Prostate gland (tissue), 2 donors: ENCODE data around the gene S100A10. TPM values are rescaled to one million over a fixed set of nuclear protein-coding genes. Genes with fewer than 3 reads are reported as not detected.

ENCODE experiments used
- DNase-seq: peaks from one replicate; pipeline ENCODE4 v3.0.0-alpha.2; 2019; ENCODE audit warnings: low spot score
- H3K27ac ChIP-seq, 2 donors: fragments of 200-600 bp; sonication (generic); 2 replicates each; pipeline ENCODE4 v1.5.1; 2017 to 2019
- H3K27me3 ChIP-seq: fragments of 200-600 bp; sonication (generic); replicated peaks from 2 replicates; pipeline ENCODE4 v1.5.1; 2019; ENCODE audit not compliant: insufficient read depth
- H3K36me3 ChIP-seq, 2 donors: fragments of 200-600 bp; sonication (generic); 1 replicate in 1 of 2; 2 replicates in 1 of 2; pipeline versions ENCODE4 v1.5.1 to v1.8.1; 2017 to 2019
- H3K4me1 ChIP-seq: fragments of 200-600 bp; sonication (generic); replicated peaks from 2 replicates; pipeline ENCODE4 v1.5.1; 2019
- H3K4me3 ChIP-seq, 2 donors: fragments of 200-600 bp; sonication (generic); 2 replicates each; pipeline ENCODE4 v1.5.1; 2017 to 2019
- H3K9me3 ChIP-seq: fragments of 200-600 bp; sonication (generic); 2 replicates; pipeline ENCODE4 v1.5.1; 2017
- POLR2A ChIP-seq: fragments of 450-650 bp; IDR thresholded peaks from one replicate; pipeline ENCODE4 v1.6.1; 2016; ENCODE audit warnings: antibody characterized with exemption, mild to moderate bottlenecking
- POLR2AphosphoS5 ChIP-seq: sonication (generic); formaldehyde crosslinking; IDR thresholded peaks from one replicate; pipeline ENCODE4 v1.6.1; 2017; ENCODE audit warnings: antibody characterized with exemption
- WGBS: methylation state at CpG from one replicate; pipeline ENCODE4 v1.1.5; 2018; 5-methylcytosine and 5-hydroxymethylcytosine counted together
- intact Hi-C: fragments of 100-400 bp; cut with DNase I; formaldehyde crosslinking; loops from one replicate; pipeline ENCODE4 v1.14.2; 2022
- total RNA-seq, 2 donors: library from RNA; depleted of rRNA; stranded (reverse); fragments of >200 nt; gene quantifications; one replicate each; pipeline ENCODE4 v1.1.0, GENCODE V29; 2016
- TF ChIP-seq, protein P1 (sequence below), 4 experiments: fragments of 200-600 bp in 2 of 4; fragments of 450-650 bp in 2 of 4; sonication (generic) in 2 of 4; IDR thresholded peaks; 1 replicate in 3 of 4; 2 replicates in 1 of 4; pipeline ENCODE4 v1.5.1; 2016 to 2019; ENCODE audit warnings: antibody characterized with exemption in 4 of 4, mild to moderate bottlenecking in 2 of 4, moderate library complexity in 2 of 4

S100A10 gene
- total RNA-seq, 2 donors from 2014 or later, result 61.7 to 72.1 TPM

DNA sequence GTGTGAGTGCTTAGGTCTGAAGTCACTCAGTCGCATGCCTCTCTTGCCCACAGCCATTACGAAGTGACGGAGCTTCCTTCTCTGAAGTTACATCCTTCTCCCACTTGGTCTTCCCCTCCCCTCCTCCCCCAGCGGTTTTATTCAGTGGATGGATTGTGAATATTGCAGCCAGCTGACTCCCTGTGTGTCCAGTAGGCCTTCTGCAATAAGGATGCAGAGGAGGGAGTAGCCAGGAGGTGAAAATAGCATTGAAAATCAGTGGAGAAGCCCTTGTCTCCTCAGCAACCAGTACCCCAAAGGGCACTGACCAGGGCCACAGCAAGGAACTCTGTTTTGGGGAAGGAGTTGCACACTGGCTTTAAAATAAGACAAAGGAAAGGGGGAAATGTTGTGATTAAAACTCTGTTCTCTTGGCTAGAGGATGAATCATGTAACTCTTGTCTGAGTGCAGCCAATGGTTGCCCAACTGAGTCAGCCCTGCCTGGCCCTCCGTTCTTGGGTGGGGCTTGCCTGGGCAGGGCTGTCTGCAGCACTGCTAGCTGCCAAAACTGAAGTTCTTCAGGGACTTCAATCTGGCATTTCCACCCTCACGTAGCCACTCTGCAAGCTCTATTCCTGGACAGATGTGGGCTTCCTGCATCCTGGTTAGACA lies 4.3 kb downstream of the S100A10 start:
- DNase-seq, result peak; percentile 68
- H3K4me3 ChIP-seq, result no peak overlapping the region
- H3K9me3 ChIP-seq, result no peaks in the 10 kb centered on the region
- no peaks in the 10 kb centered on the region for H3K36me3 ChIP-seq
- 50% methylated on average over 6 of the region's 6 CpGs for WGBS
- peak overlapping the region in 1 of 2 donors; percentile 35 for H3K27ac ChIP-seq
- no peaks in the 10 kb centered on the region for H3K27me3 ChIP-seq
- H3K4me1 ChIP-seq, result peaks cover 22% of the 10 kb centered on the region
- intact Hi-C loops, result no loop called here
- TF ChIP-seq POLR2A (no peak), POLR2AphosphoS5 (no peak)
- TF ChIP-seq, protein P1, sequence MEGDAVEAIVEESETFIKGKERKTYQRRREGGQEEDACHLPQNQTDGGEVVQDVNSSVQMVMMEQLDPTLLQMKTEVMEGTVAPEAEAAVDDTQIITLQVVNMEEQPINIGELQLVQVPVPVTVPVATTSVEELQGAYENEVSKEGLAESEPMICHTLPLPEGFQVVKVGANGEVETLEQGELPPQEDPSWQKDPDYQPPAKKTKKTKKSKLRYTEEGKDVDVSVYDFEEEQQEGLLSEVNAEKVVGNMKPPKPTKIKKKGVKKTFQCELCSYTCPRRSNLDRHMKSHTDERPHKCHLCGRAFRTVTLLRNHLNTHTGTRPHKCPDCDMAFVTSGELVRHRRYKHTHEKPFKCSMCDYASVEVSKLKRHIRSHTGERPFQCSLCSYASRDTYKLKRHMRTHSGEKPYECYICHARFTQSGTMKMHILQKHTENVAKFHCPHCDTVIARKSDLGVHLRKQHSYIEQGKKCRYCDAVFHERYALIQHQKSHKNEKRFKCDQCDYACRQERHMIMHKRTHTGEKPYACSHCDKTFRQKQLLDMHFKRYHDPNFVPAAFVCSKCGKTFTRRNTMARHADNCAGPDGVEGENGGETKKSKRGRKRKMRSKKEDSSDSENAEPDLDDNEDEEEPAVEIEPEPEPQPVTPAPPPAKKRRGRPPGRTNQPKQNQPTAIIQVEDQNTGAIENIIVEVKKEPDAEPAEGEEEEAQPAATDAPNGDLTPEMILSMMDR (IDR thresholded peaks at IDR 0.05), result no peak

GRCh38 chr1:151988405-151988923 lies 5.2 kb downstream of the S100A10 start:
- WGBS, result 39% methylated on average over 2 of the region's 2 CpGs
- Histone ChIP-seq H3K9me3 (no peaks in the 10 kb centered on the region), H3K4me1 (peaks cover 22% of the 10 kb centered on the region), H3K27me3 (no peaks in the 10 kb centered on the region), H3K36me3 (no peaks in the 10 kb centered on the region), H3K27ac (peak overlapping the region in 1 of 2 donors; percentile 35), H3K4me3 (no peak overlapping the region)
- DNase-seq, result no peak
- TF ChIP-seq, protein P1 (IDR thresholded peaks at IDR 0.05), result no peak
- TF ChIP-seq POLR2A (no peak), POLR2AphosphoS5 (no peak)
- intact Hi-C loops, result no loop called here

DNA sequence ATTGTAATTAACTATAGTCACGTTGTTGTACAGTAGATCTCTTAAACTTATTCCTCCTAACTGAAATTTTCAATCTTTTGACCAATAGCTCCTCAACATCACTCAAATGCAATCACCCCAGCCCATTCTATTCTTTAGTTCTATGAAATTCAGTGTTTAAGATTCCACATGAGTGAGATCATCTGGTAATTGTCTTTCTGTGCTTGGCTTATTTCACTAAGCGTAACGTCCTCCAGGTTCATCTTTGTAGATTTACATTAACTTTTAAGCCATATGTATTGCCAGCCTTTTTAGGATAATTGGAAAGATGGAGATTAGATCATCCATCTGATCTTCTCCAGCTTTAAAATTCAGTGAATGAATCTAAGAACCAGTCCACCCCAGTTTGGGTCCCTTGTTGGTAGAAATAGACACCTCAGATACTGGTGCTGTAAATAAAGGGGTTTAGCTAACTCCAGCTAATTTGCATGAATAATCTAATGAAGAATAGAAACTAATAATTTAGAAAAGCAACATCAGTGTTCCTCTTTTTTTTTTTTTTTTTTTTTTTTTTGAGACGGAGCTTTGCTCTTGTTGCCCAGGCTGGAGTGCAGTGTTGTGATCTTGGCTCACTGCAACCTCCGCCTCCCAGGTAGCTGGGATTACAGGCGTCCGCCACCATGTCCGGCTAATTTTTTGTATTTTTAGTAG lies 7.0 kb downstream of the S100A10 start:
- no peak overlapping the region for H3K4me3 ChIP-seq
- DNase-seq, result no peak
- WGBS, result 89% methylated on average over 8 of the region's 8 CpGs
- H3K4me1 ChIP-seq, result peaks cover 22% of the 10 kb centered on the region
- H3K27ac ChIP-seq, result no peak overlapping the region
- H3K36me3 ChIP-seq, result no peaks in the 10 kb centered on the region
- H3K27me3 ChIP-seq, result no peaks in the 10 kb centered on the region
- no peaks in the 10 kb centered on the region for H3K9me3 ChIP-seq
- intact Hi-C loops, result no loop called here
- TF ChIP-seq POLR2A (no peak), POLR2AphosphoS5 (no peak)
- TF ChIP-seq, protein P1 (IDR thresholded peaks at IDR 0.05), result no peak

GRCh38 chr1:151985768-151986167 lies 7.9 kb downstream of the S100A10 start:
- Histone ChIP-seq H3K9me3 (no peaks in the 10 kb centered on the region), H3K27me3 (no peaks in the 10 kb centered on the region), H3K4me3 (no peak overlapping the region), H3K36me3 (no peaks in the 10 kb centered on the region), H3K4me1 (peaks cover 21% of the 10 kb centered on the region), H3K27ac (no peak overlapping the region)
- no peak for DNase-seq
- intact Hi-C loops, result no loop called here
- no peak for TF ChIP-seq POLR2A
- no peak for TF ChIP-seq POLR2AphosphoS5
- 96% methylated on average over 1 of the region's 1 CpG for WGBS

DNA sequence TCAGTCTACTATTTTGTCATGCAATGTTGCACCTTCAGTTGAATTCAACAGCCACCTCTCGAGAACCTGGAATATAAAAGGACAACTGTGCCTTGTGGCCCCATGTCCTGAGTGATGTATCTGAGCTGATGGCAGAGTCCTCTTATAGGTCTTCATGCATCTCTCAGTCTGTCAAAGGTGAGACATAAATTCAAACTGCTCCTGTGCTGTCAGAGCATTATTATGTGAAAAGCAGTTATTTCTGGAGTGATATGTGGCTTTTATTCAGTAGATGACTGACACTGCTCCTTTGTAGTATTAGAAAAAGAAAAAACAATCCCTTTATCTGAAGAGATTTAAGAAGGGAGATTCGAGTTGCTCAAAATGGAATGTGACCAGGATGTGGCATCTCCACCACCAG lies 8.4 kb downstream of the S100A10 start:
- DNase-seq, result no peak
- no peak for TF ChIP-seq POLR2AphosphoS5
- TF ChIP-seq, protein P1 (IDR thresholded peaks at IDR 0.05), result no peak
- no peak for TF ChIP-seq POLR2A
- no peaks in the 10 kb centered on the region for H3K36me3 ChIP-seq
- H3K4me3 ChIP-seq, result no peak overlapping the region
- no peak overlapping the region for H3K27ac ChIP-seq
- 88% methylated on average over 2 of the region's 2 CpGs for WGBS
- H3K4me1 ChIP-seq, result peaks cover 16% of the 10 kb centered on the region
- intact Hi-C loops, result no loop called here
- no peaks in the 10 kb centered on the region for H3K9me3 ChIP-seq
- H3K27me3 ChIP-seq, result no peaks in the 10 kb centered on the region
